Hepatocyte (in vitro differentiated cells): Measurements from ENCODE around the gene OR52N1.

Source experiments
- EZH2 ChIP-seq: fragments of 200-600 bp; sonication (generic); IDR thresholded peaks from 2 replicates; pipeline ENCODE4 v1.6.1; 2016; ENCODE audit warnings: antibody characterized with exemption, mild to moderate bottlenecking, borderline replicate concordance
- TF ChIP-seq, protein P1 (sequence below): fragments of 200-600 bp; sonication (generic); IDR thresholded peaks from 2 replicates; pipeline ENCODE4 v1.5.1; 2016; ENCODE audit warnings: antibody characterized with exemption, mild to moderate bottlenecking; ENCODE audit not compliant: poor library complexity

DNA sequence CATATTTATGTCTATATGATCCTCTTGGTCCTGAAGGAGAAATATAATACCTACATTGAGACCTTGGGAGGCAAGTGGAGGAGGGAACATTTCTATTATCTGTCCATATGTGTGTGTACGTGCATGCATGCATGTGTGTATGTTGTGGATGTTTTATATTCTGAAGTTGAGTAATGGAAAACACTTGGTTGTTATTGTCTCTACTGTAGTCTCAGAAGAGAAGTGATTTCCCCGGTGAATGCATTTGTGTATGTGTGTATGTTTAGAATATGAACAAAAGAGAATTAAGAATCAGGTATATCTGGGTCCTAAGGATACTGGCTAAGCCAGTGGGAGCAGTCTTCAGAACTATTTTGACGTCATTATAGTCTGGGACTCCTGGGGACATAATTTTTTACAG, at the start of gene OR52N1:
- TF ChIP-seq EZH2 = no peak
- TF ChIP-seq, protein P1, sequence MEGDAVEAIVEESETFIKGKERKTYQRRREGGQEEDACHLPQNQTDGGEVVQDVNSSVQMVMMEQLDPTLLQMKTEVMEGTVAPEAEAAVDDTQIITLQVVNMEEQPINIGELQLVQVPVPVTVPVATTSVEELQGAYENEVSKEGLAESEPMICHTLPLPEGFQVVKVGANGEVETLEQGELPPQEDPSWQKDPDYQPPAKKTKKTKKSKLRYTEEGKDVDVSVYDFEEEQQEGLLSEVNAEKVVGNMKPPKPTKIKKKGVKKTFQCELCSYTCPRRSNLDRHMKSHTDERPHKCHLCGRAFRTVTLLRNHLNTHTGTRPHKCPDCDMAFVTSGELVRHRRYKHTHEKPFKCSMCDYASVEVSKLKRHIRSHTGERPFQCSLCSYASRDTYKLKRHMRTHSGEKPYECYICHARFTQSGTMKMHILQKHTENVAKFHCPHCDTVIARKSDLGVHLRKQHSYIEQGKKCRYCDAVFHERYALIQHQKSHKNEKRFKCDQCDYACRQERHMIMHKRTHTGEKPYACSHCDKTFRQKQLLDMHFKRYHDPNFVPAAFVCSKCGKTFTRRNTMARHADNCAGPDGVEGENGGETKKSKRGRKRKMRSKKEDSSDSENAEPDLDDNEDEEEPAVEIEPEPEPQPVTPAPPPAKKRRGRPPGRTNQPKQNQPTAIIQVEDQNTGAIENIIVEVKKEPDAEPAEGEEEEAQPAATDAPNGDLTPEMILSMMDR = no peak
